Stimulated activated CD4-positive, alpha-beta T cell treated with anti-CD3 and anti-CD28 coated beads, Interleukin-2, amount 100 ng/mL, for 48 hours (primary cell): ENCODE results near the gene TTC33.

Experiments
- DNase-seq, 2 donors: peaks; one replicate each; pipeline ENCODE4 v3.0.0-alpha.2; 2020

Gene TTC33

DNA sequence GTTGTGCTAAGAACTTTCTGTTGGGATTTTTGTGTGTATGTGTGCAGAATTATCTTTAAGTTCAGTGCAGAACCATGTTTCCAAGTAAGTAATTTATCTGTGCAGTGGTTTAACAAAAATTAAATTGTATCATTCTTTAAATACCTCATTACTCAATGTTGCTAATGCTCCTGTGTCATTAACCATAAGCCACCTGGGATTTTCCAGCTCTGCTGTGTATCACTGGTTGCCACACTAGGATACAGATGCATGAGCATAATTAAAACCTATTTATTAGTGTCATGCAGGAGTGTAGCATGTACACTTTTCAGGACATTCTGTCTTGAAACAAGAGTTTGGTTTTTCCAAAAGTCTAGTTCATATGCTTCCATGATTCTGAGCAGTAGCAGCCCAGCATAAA lies 196.5 kb downstream of the TTC33 start:
- DNase-seq, result no peak

GRCh38 chr5:40557501-40557900 lies 198.3 kb downstream of the TTC33 start:
- no peak for DNase-seq

DNA sequence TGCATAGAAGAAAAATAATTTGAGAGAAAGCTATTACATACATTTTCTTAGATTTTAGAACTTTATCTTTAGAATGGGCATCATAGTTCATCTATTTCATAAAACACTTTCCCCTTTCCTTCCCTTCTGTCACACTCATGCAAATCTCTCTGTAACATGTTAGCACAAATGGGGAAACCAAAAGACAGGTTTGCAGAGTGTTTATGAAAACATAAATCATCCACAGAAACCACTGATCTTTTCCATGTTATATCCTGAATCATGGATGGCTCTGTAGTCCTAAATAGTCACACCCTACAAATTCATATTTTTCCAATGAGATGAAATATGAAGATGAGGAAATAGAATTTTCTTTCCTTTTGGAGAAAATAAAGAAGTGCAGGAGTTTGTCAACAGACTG lies 198.9 kb downstream of the TTC33 start:
- no peak for DNase-seq

GRCh38 chr5:40555886-40556285 lies 199.9 kb downstream of the TTC33 start:
- no peak for DNase-seq

GRCh38 chr5:40554813-40555212 lies 200.9 kb downstream of the TTC33 start:
- DNase-seq, result no peak

DNA sequence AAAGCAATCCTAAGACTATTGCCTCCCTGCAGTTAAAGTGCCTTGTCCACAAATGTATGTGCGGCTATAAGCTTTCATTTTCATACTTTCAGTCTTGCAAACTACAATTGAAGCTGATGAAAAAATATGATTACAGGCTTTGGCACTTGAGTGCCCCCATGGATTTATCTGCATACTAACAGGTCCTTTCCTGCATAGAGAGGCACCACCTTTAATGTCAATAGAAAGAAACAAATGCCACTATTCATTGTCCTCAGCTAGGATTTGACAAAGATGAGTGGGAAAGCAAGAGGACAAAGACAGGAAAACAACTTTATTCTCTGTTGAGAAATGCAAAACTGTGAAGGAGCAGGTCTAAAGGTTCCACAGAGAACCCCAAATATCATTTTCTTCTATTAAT lies 201.7 kb downstream of the TTC33 start:
- DNase-seq, result no peak

- DNase-seq, result no peak
Observed at GRCh38 chr5:40552981-40553380, 202.8 kb downstream of the TTC33 start.

- DNase-seq, result no peak
Observed at GRCh38 chr5:40551496-40552491, 204.0 kb downstream of the TTC33 start.

DNA sequence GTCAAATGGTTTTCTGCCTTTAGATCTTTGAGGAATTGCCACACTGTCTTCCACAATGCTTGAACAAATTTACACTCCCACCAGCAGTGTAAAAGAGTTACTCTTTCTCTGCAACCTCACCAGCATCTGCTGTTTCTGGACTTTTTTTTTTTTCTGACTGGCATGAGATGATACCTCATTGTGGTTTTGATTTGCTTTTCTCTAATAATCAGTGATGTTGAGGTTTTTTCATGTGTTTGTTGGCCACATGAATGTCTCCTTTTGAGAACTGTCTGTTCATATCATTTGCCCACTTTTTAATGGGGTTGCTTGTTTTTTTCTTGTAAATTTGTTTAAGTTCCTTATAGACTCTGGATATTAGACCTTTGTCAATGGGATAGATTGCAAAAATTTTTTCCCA lies 205.3 kb downstream of the TTC33 start:
- no peak for DNase-seq

GRCh38 chr5:40549616-40550015 lies 206.1 kb downstream of the TTC33 start:
- DNase-seq, result no peak

DNA sequence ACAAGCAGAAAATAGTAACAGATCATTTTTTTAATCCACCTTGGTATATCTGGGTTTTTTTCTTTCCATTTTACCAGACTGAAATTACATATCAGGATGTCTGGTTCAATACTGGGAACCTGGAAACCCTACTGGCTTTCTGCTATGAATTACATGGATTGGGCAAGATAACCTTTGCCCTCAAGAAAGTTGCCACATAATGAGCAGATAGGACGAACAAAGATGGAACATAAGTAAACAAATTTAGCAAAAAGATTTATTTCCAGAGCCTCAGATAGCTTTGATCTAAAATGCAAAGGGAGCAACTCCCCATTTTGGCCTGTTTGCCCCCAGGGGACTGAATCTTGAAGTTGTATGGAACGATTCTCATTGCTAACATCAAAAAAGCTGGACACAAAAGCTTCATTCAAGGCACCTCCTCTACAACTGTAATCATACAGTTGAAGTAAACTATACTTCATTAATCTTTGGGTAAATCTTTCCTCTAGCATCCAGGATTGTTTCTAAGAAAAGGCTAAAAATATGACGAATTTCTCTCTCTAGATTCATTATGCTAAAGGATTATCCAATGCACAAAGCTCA lies 207.7 kb downstream of the TTC33 start:
- no peak for DNase-seq

DNA sequence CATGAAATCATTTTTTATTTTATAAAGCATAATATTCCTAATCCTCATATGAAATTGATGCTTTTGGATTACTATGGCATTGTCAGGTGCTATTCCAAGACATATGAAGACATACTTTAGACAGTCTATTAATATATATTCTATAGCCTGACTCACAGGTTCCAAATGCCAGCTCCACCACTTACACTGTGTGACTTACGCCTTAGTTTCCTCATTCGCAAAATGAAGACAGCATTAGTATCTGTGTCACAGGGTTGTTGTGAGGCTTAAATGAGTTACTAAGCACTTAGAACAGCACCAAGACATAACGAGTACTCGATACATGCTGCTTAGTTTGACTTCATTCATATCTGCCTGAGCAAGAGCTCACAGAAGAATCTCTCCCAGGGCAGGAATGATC lies 208.2 kb downstream of the TTC33 start:
- DNase-seq, result no peak

DNA sequence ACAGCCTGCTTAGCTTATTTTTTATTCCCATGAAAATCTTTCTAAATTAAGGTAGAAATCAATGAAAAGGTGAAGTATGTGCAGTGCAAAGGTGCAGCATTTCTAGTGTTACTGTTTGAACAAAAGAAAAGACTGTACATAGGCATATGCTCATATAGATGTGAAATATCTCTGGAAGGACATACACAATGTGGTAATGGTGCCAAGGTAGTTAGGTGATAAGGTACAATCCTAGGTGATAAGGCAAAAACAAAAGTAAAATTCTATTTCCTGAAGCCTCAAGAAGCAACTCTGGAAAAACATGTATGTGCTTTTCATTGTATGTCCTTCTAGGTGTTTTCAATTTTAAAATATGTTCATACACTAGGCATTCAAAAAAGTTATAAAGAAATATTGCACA lies 215.5 kb downstream of the TTC33 start:
- no peak for DNase-seq

DNA sequence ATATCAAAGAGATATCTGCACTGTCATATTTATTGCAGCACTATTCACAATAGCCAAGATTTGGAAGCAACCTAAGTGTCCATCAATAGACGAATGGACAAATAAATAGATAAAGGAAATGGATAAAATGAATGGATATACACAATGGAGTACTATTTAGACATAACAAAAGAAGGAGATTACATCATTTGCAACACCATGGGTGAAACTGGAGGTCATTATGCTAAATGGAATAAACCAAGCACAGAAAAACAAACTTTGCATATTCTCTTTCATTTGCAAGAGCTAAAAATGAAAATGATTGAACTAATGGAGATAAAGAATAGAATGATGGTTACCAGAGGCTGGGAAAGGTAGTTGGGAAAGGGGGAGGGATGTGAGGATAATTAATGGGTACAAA lies 231.1 kb downstream of the TTC33 start:
- DNase-seq, result no peak

DNA sequence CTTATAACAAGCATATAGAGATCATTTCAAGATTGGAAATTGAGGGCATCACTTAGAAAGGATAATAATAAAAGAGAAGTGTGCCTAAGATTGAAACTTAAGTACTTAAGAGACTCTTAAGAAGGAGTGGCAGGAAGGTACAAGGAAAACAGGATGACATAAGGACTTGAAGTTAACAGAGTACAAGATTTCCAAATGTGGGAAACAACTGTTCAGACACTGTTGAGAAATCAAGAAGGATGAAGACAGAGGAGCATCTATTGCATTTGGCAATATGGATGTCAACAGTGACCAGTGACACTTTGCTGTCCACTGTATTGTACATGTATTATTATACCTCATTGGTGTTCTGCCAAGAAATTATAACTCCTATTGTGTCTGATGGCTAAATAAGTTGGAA lies 233.8 kb downstream of the TTC33 start:
- DNase-seq, result no peak

DNA sequence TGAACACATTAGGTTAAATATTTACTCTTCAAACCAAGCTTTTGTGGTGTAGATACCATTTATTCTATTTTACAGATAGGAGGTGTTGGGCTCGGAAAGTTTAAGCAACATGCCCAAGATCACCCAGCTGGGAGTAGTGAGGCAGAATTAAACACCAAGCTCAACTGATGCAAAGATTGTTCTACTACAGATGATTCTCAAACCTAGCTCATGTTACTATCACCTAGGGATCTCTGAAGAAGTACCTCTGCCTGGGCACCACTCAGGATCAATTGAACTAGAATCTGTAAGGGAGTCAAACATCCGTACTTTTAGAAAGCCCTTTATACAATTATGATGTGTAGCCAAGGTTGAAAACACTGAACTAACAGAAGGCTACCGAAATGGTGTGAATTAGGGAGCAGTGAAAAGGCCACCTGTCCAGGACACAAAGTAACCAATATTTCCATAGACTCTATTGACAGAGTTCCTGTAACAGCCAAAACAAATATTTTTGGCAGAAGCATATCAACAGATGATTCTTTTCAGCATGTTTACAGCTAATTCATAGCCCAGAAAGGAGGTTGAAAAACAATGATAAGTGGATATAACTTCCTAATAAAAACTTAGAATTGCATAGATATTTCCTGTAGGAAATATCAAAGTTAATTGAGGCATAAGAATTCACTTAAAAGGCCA lies 234.5 kb downstream of the TTC33 start:
- no peak for DNase-seq

DNA sequence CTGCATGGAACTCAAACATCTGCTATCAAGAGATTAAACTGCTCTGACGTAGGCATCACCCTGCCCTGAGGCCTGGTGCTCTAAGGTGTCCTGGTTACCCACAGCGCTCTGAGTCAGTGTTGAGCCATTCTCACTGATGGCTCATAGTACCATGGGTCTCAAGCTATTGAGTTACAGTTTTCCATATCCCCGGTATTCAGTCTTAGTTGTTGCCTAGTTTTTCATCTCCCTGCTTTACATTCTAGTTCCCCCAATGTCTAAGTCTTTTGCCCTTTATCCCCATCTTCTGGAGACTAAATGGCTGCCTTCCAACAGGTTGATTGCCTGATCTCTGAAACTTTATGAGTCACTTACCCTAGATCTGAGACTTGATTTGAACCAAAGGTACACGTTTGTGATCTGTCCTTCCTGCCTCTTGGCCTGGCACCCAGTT lies 237.3 kb downstream of the TTC33 start:
- DNase-seq, result no peak

GRCh38 chr5:40515476-40515875 lies 240.3 kb downstream of the TTC33 start:
- no peak for DNase-seq

- DNase-seq, result no peak
Observed at GRCh38 chr5:40514976-40515375, 240.8 kb downstream of the TTC33 start.

DNA sequence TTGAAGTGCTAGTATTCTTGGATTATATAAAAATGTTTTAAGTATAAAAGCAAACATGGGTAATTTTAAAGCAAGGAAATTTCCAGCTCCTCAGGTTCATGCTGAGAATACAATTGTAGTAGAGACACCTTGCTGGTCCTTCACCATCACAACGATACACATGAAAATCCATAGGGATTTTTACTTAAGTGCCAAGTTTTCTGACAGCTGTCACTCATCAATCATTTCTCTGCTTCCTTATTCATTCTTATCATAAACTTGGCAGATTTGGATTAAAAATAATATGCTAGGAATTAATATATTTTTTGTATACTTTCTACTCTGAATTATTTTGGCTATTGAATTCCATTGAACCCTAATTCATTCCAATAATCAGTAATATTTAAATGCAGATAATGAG lies 244.0 kb downstream of the TTC33 start:
- no peak for DNase-seq

GRCh38 chr5:40507095-40507494 lies 248.7 kb downstream of the TTC33 start:
- no peak for DNase-seq

DNA sequence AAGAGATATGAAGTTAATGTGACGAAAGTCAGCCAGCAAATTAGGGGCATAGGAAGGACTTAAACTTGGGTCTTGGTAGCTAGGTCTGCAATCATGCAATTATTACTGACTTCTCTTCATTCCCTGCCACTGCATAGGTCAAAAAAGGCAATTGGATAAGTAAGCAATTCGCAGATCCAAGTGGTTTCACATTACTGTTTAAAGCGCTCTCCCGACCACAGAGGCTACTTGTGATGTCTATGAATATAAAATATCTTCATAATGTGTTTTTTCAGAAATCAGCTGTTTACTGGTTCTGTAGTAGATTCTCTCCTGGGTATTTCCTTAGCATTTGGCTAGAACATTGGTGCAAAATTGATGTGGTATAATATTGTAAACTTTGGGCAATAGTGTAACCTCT lies 250.7 kb downstream of the TTC33 start:
- DNase-seq, result no peak

GRCh38 chr5:40503439-40503838 lies 252.3 kb downstream of the TTC33 start:
- no peak for DNase-seq

DNA sequence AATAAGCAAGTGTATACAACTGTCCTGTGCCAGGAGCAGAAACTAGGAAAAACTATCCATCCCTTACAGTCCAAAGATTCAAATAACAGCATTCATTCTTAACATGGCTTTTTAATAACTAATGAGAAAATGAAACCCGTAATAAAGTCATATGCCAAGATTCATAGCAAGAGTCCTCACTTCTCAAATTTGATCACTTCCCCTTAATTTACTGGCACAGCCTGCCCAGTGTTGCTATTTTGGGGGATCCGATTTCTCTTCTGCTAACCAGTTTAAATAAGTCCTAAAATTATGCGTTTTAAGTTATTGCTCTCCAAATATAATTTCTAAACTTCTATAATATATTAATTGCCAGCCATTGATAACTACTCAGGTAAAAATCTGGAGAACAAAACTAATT lies 253.0 kb downstream of the TTC33 start:
- DNase-seq, result no peak
